ENCODE results near the gene HPN. TPM values are rescaled to one million over a fixed set of nuclear protein-coding genes. Genes with fewer than 3 reads are reported as not detected.
"Not testable (repeated sequence)": the region's sequence is repeated elsewhere in the genome, so short reads cannot be mapped to it uniquely, and the experiment has no call there.

Gene HPN
- total RNA-seq, 1 experiment from 2014 or later, result 10.6 TPM

GRCh38 chr19:35103614-35104013 is 62.1 kb downstream of the HPN start:
- not testable (repeated sequence) for H2BK5ac ChIP-seq (ENCODE audit: insufficient read length, low read length); DNase-seq; H3K4me1 ChIP-seq (ENCODE audit: insufficient read depth, low read length); H3K9me3 ChIP-seq (ENCODE audit: control insufficient read depth, low read depth, low read length); H3K23me2 ChIP-seq (ENCODE audit: insufficient read length, low read depth, low read length, poor library complexity, severe bottlenecking); H3K4me1 Mint-ChIP-seq; H3K9me3 Mint-ChIP-seq; H2BK12ac ChIP-seq (ENCODE audit: insufficient read length, low read depth, low read length); H3K4ac ChIP-seq (ENCODE audit: low read depth, low read length); H2BK120ac ChIP-seq (ENCODE audit: low read depth, low read length, poor library complexity, severe bottlenecking); H3K4me2 ChIP-seq (ENCODE audit: insufficient read depth, insufficient read length, low read length); H4K20me1 ChIP-seq (ENCODE audit: control insufficient read depth, insufficient read depth, insufficient read length); H2AFZ ChIP-seq (ENCODE audit: low read length); H3K18ac ChIP-seq (ENCODE audit: insufficient read length, low read depth, low read length); H3K4me3 Mint-ChIP-seq; H3K23ac ChIP-seq (ENCODE audit: insufficient read length, low read depth, low read length); H3K79me2 ChIP-seq (ENCODE audit: insufficient read depth, low read length); H3K27ac ChIP-seq (ENCODE audit: insufficient read length, low read depth, low read length); H3T11ph ChIP-seq (ENCODE audit: low read length); H3K36me3 Mint-ChIP-seq (ENCODE audit: insufficient read depth in 1 of 3, low read depth in 3 of 3); H3K56ac ChIP-seq (ENCODE audit: insufficient read length, low read depth, low read length); H4K8ac ChIP-seq (replicated peaks; ENCODE audit: insufficient read length, low read depth, low read length); H2BK20ac ChIP-seq (ENCODE audit: low read depth, low read length, poor library complexity, severe bottlenecking); H4K91ac ChIP-seq (ENCODE audit: insufficient read length, low read depth, low read length); H3K27me3 Mint-ChIP-seq (ENCODE audit: low read depth); H3K79me1 ChIP-seq (ENCODE audit: insufficient read depth, low read depth, low read length, poor library complexity, severe bottlenecking); H3K27me3 ChIP-seq (ENCODE audit: insufficient read depth, low read length); H3K27ac Mint-ChIP-seq; H4K5ac ChIP-seq (ENCODE audit: insufficient read length, low read depth, low read length); H3K14ac ChIP-seq (ENCODE audit: insufficient read depth, low read length); H3K9ac ChIP-seq (ENCODE audit: extremely low read depth, insufficient read length, low read length); H2AK5ac ChIP-seq (ENCODE audit: insufficient read length, low read length); H2BK15ac ChIP-seq (ENCODE audit: low read depth, low read length)
- no CpG with 5 or more reads among the region's 10 CpGs for WGBS (ENCODE audit: extremely low coverage, insufficient read length, low lambda C conversion rate)

Measured in H9 (cell line).